Measurements from ENCODE around the gene C15orf61.

The C15orf61 gene

GRCh38 chr15:67575039-67575502, 54.1 kb downstream of the C15orf61 start:
- Histone ChIP-seq H3K4me1 (ENCODE audit: insufficient read depth, poor library complexity, severe bottlenecking) (no peaks in the 10 kb centered on the region), H3K9me3 (ENCODE audit: severe bottlenecking) (no peaks in the 10 kb centered on the region), H3K27ac (ENCODE audit: poor library complexity, severe bottlenecking) (no peak overlapping the region), H3K36me3 (ENCODE audit: low read depth) (0 out of 2 replicates have a peak, but pooled peaks cover 6% of the 10 kb centered on the region), H3K4me3 (ENCODE audit: severe bottlenecking) (no peak overlapping the region), H3K27me3 (ENCODE audit: insufficient read depth, poor library complexity, severe bottlenecking) (no peaks in the 10 kb centered on the region)
- DNase-seq (ENCODE audit: low spot score), result no peak
- no peak for ATAC-seq (ENCODE audit: low read depth)
- TF ChIP-seq CTCF (IDR thresholded peaks at IDR 0.05; ENCODE audit: poor library complexity, severe bottlenecking), result no peak

GRCh38 chr15:67578020-67578600, 57.2 kb downstream of the C15orf61 start:
- H3K4me1 ChIP-seq (ENCODE audit: insufficient read depth, poor library complexity, severe bottlenecking), result no peaks in the 10 kb centered on the region
- no peaks in the 10 kb centered on the region for H3K27me3 ChIP-seq (ENCODE audit: insufficient read depth, poor library complexity, severe bottlenecking)
- ATAC-seq (ENCODE audit: low read depth) (no peak), DNase-seq (ENCODE audit: low spot score) (no peak)
- H3K4me3 ChIP-seq (ENCODE audit: severe bottlenecking), result no peak overlapping the region
- TF ChIP-seq CTCF (IDR thresholded peaks at IDR 0.05; ENCODE audit: poor library complexity, severe bottlenecking), result no peak
- H3K9me3 ChIP-seq (ENCODE audit: severe bottlenecking), result no peaks in the 10 kb centered on the region
- peaks cover 9% of the 10 kb centered on the region for H3K36me3 ChIP-seq (ENCODE audit: low read depth)
- no peak overlapping the region for H3K27ac ChIP-seq (ENCODE audit: poor library complexity, severe bottlenecking)

- Histone ChIP-seq H3K4me3 (ENCODE audit: severe bottlenecking) (no peak overlapping the region), H3K9me3 (ENCODE audit: severe bottlenecking) (no peaks in the 10 kb centered on the region), H3K27ac (ENCODE audit: poor library complexity, severe bottlenecking) (no peak overlapping the region), H3K4me1 (ENCODE audit: insufficient read depth, poor library complexity, severe bottlenecking) (no peaks in the 10 kb centered on the region), H3K36me3 (ENCODE audit: low read depth) (peaks cover 9% of the 10 kb centered on the region), H3K27me3 (ENCODE audit: insufficient read depth, poor library complexity, severe bottlenecking) (no peaks in the 10 kb centered on the region)
- no peak for TF ChIP-seq CTCF (IDR thresholded peaks at IDR 0.05; ENCODE audit: poor library complexity, severe bottlenecking)
- ATAC-seq (ENCODE audit: low read depth), result no peak
- DNase-seq (ENCODE audit: low spot score), result no peak
Measured at GRCh38 chr15:67579164-67579563, 58.2 kb downstream of the C15orf61 start.
